Activated T-helper 17 cell treated with anti-CD3 and anti-CD28 coated beads, Interleukin-2, amount 50 U/mL, for 72 hours (primary cell): ENCODE measurements around the gene EPHA3. TPM values are rescaled to one million over a fixed set of nuclear protein-coding genes. Genes with fewer than 3 reads are reported as not detected.

ENCODE experiments used
- ATAC-seq: fragments of 150-1000 bp; cut with Tn5 transposase; replicated peaks from 2 replicates; pipeline ENCODE4 v1.10.0; 2021; ENCODE audit warnings: mild to moderate bottlenecking, moderate library complexity
- H3K27ac Mint-ChIP-seq: one replicate; pipeline ENCODE4 v1.8.0; 2022; ENCODE audit warnings: mixed read lengths
- H3K27me3 Mint-ChIP-seq: one replicate; pipeline ENCODE4 v1.8.0; 2022; ENCODE audit warnings: mixed read lengths
- H3K36me3 Mint-ChIP-seq: one replicate; pipeline ENCODE4 v1.8.0; 2022; ENCODE audit warnings: low read depth, mild to moderate bottlenecking, mixed read lengths
- H3K4me1 Mint-ChIP-seq: one replicate; pipeline ENCODE4 v1.8.0; 2022; ENCODE audit warnings: mixed read lengths
- H3K4me3 Mint-ChIP-seq: one replicate; pipeline ENCODE4 v1.8.0; 2022; ENCODE audit warnings: mild to moderate bottlenecking, mixed read lengths
- H3K9me3 Mint-ChIP-seq: one replicate; pipeline ENCODE4 v1.8.0; 2022; ENCODE audit warnings: mixed read lengths
- total RNA-seq, 2 donors: library from RNA; stranded (reverse); gene quantifications; one replicate each; pipeline ENCODE4 v1.2.3, GENCODE V29; 2022

Gene EPHA3
- 1 to 10 TPM in 1 of 2 donors, under 1 TPM in 1; 0.11 to 2.1 TPM for total RNA-seq

- peak; percentile 96 for ATAC-seq
- Mint-ChIP-seq H3K4me1 (no peaks in the 10 kb centered on the region), H3K9me3 (no peaks in the 10 kb centered on the region), H3K4me3 (peak within 1 kb of the TSS; percentile 71), H3K36me3 (no peaks in the 10 kb centered on the region), H3K27me3 (peaks cover 6% of the 10 kb centered on the region), H3K27ac (no peak within 1 kb of the TSS)
These were observed at the start of gene EPHA3 for GRCh38 chr3:89107461-89108290. EPHA3 (plus strand) TSS chr3:89107621; CDS start chr3:89107749, 128 bp downstream.

- no peak overlapping the region for H3K27ac Mint-ChIP-seq
- no peak overlapping the region for H3K4me3 Mint-ChIP-seq
- ATAC-seq, result no peak
- H3K27me3 Mint-ChIP-seq, result no peaks in the 10 kb centered on the region
- H3K9me3 Mint-ChIP-seq, result no peaks in the 10 kb centered on the region
- no peaks in the 10 kb centered on the region for H3K36me3 Mint-ChIP-seq
- H3K4me1 Mint-ChIP-seq, result no peaks in the 10 kb centered on the region
These were observed 49.0 kb upstream of the EPHA3 start for GRCh38 chr3:89058371-89058770.

- no peaks in the 10 kb centered on the region for H3K36me3 Mint-ChIP-seq
- no peak for ATAC-seq
- H3K4me3 Mint-ChIP-seq, result no peak overlapping the region
- H3K27me3 Mint-ChIP-seq, result no peaks in the 10 kb centered on the region
- H3K9me3 Mint-ChIP-seq, result no peaks in the 10 kb centered on the region
- no peak overlapping the region for H3K27ac Mint-ChIP-seq
- no peaks in the 10 kb centered on the region for H3K4me1 Mint-ChIP-seq
These were observed 48.1 kb upstream of the EPHA3 start for GRCh38 chr3:89059211-89059925.

GRCh38 chr3:89061259-89061658 lies 46.2 kb upstream of the EPHA3 start:
- no peak overlapping the region for H3K4me3 Mint-ChIP-seq
- no peak overlapping the region for H3K27ac Mint-ChIP-seq
- H3K9me3 Mint-ChIP-seq, result no peaks in the 10 kb centered on the region
- no peaks in the 10 kb centered on the region for H3K27me3 Mint-ChIP-seq
- H3K36me3 Mint-ChIP-seq, result no peaks in the 10 kb centered on the region
- no peaks in the 10 kb centered on the region for H3K4me1 Mint-ChIP-seq
- no peak for ATAC-seq

GRCh38 chr3:89067736-89068135 lies 39.7 kb upstream of the EPHA3 start:
- H3K4me3 Mint-ChIP-seq, result no peak overlapping the region
- no peaks in the 10 kb centered on the region for H3K36me3 Mint-ChIP-seq
- ATAC-seq, result no peak
- no peak overlapping the region for H3K27ac Mint-ChIP-seq
- H3K4me1 Mint-ChIP-seq, result no peaks in the 10 kb centered on the region
- H3K27me3 Mint-ChIP-seq, result no peaks in the 10 kb centered on the region
- no peaks in the 10 kb centered on the region for H3K9me3 Mint-ChIP-seq

GRCh38 chr3:89072642-89073041 lies 34.8 kb upstream of the EPHA3 start:
- H3K4me1 Mint-ChIP-seq, result no peaks in the 10 kb centered on the region
- no peak for ATAC-seq
- no peak overlapping the region for H3K4me3 Mint-ChIP-seq
- H3K36me3 Mint-ChIP-seq, result no peaks in the 10 kb centered on the region
- H3K27me3 Mint-ChIP-seq, result no peaks in the 10 kb centered on the region
- H3K27ac Mint-ChIP-seq, result no peak overlapping the region
- no peaks in the 10 kb centered on the region for H3K9me3 Mint-ChIP-seq

GRCh38 chr3:89079944-89080343 lies 27.5 kb upstream of the EPHA3 start:
- no peak for ATAC-seq
- Mint-ChIP-seq H3K36me3 (no peaks in the 10 kb centered on the region), H3K27me3 (no peaks in the 10 kb centered on the region), H3K4me1 (no peaks in the 10 kb centered on the region), H3K4me3 (no peak overlapping the region), H3K9me3 (no peaks in the 10 kb centered on the region), H3K27ac (no peak overlapping the region)

GRCh38 chr3:89087851-89088250 lies 19.6 kb upstream of the EPHA3 start:
- Mint-ChIP-seq H3K9me3 (no peaks in the 10 kb centered on the region), H3K4me3 (no peak overlapping the region), H3K36me3 (no peaks in the 10 kb centered on the region), H3K27ac (no peak overlapping the region), H3K27me3 (peaks cover 3% of the 10 kb centered on the region), H3K4me1 (no peaks in the 10 kb centered on the region)
- no peak for ATAC-seq

- H3K27me3 Mint-ChIP-seq, result no peaks in the 10 kb centered on the region
- no peaks in the 10 kb centered on the region for H3K9me3 Mint-ChIP-seq
- no peaks in the 10 kb centered on the region for H3K4me1 Mint-ChIP-seq
- no peak for ATAC-seq
- H3K27ac Mint-ChIP-seq, result no peak overlapping the region
- no peaks in the 10 kb centered on the region for H3K36me3 Mint-ChIP-seq
- no peak overlapping the region for H3K4me3 Mint-ChIP-seq
These were observed 9.2 kb upstream of the EPHA3 start for GRCh38 chr3:89098173-89098572.

GRCh38 chr3:89098964-89099585 lies 8.3 kb upstream of the EPHA3 start:
- H3K9me3 Mint-ChIP-seq, result no peaks in the 10 kb centered on the region
- no peaks in the 10 kb centered on the region for H3K4me1 Mint-ChIP-seq
- peak; percentile 42 for ATAC-seq
- H3K4me3 Mint-ChIP-seq, result no peak overlapping the region
- H3K27ac Mint-ChIP-seq, result no peak overlapping the region
- H3K36me3 Mint-ChIP-seq, result no peaks in the 10 kb centered on the region
- H3K27me3 Mint-ChIP-seq, result no peaks in the 10 kb centered on the region

- H3K4me3 Mint-ChIP-seq, result no peak overlapping the region
- ATAC-seq, result no peak
- no peaks in the 10 kb centered on the region for H3K4me1 Mint-ChIP-seq
- no peaks in the 10 kb centered on the region for H3K36me3 Mint-ChIP-seq
- H3K27ac Mint-ChIP-seq, result no peak overlapping the region
- H3K9me3 Mint-ChIP-seq, result no peaks in the 10 kb centered on the region
- no peaks in the 10 kb centered on the region for H3K27me3 Mint-ChIP-seq
These were observed 6.2 kb upstream of the EPHA3 start for GRCh38 chr3:89101251-89101650.

- Mint-ChIP-seq H3K36me3 (no peaks in the 10 kb centered on the region), H3K27ac (no peak overlapping the region), H3K4me1 (no peaks in the 10 kb centered on the region), H3K9me3 (no peaks in the 10 kb centered on the region), H3K4me3 (no peak overlapping the region), H3K27me3 (no peaks in the 10 kb centered on the region)
- no peak for ATAC-seq
These were observed 5.5 kb upstream of the EPHA3 start for GRCh38 chr3:89101921-89102320.

- Mint-ChIP-seq H3K4me1 (no peaks in the 10 kb centered on the region), H3K4me3 (no peak overlapping the region), H3K9me3 (no peaks in the 10 kb centered on the region), H3K27ac (no peak overlapping the region), H3K36me3 (no peaks in the 10 kb centered on the region), H3K27me3 (peaks cover 4% of the 10 kb centered on the region)
- no peak for ATAC-seq
These were observed 2.9 kb upstream of the EPHA3 start for GRCh38 chr3:89104499-89104898.

- no peak for ATAC-seq
- no peaks in the 10 kb centered on the region for H3K9me3 Mint-ChIP-seq
- no peaks in the 10 kb centered on the region for H3K4me1 Mint-ChIP-seq
- no peak overlapping the region for H3K4me3 Mint-ChIP-seq
- peaks cover 4% of the 10 kb centered on the region for H3K27me3 Mint-ChIP-seq
- no peaks in the 10 kb centered on the region for H3K36me3 Mint-ChIP-seq
- no peak overlapping the region for H3K27ac Mint-ChIP-seq
These were observed 1.9 kb upstream of the EPHA3 start for GRCh38 chr3:89105503-89105902.

- H3K4me3 Mint-ChIP-seq, result peak overlapping the region; percentile 71
- no peak for ATAC-seq
- H3K36me3 Mint-ChIP-seq, result no peaks in the 10 kb centered on the region
- no peaks in the 10 kb centered on the region for H3K9me3 Mint-ChIP-seq
- no peaks in the 10 kb centered on the region for H3K4me1 Mint-ChIP-seq
- H3K27ac Mint-ChIP-seq, result no peak overlapping the region
- H3K27me3 Mint-ChIP-seq, result peaks cover 7% of the 10 kb centered on the region
These were observed 800 bp downstream of the EPHA3 start for GRCh38 chr3:89108291-89108550.
